NCI-H1694 (cell line): ENCODE measurements around the gene GJC1.

Experiments
- DNase-seq: peaks from one replicate; lab custom pipeline; 2025; lab: John Stamatoyannopoulos, UW

Gene GJC1

DNA sequence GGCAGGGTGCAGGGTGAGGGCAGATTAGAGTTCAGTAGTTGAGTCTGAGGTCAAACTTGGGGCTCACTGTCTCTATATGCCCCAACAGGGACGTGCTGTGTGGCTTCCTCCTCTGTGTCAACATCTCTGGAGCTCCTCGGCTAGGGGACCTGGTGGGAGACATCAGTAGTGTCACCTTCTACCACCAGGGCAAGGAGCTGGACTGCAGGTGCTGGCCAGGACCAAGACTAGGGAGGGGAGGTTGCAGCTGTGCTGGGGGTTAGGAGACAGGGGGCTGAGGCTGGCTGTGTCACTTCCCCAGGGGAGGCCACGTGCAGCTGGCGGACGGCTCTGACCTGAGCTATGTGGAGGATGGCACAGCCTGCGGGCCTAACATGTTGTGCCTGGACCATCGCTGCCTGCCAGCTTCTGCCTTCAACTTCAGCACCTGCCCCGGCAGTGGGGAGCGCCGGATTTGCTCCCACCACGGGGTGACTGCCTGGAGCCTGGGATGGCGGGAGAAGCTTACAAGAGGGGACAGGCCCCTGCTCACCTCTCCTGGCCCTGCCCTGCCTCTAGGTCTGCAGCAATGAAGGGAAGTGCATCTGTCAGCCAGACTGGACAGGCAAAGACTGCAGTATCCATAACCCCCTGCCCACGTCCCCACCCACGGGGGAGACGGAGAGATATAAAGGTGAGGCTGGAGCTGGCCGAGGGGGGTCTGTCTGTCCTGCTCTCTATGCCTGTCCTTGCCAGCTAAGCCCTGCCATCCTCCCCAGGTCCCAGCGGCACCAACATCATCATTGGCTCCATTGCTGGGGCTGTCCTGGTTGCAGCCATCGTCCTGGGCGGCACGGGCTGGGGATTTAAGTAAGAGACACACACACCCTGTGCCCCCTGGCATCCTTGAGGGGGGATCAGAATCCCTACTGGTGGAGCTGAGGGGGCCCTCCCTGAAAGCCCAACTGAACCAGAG, 52.4 kb downstream of the GJC1 start:
- no peak for DNase-seq

DNA sequence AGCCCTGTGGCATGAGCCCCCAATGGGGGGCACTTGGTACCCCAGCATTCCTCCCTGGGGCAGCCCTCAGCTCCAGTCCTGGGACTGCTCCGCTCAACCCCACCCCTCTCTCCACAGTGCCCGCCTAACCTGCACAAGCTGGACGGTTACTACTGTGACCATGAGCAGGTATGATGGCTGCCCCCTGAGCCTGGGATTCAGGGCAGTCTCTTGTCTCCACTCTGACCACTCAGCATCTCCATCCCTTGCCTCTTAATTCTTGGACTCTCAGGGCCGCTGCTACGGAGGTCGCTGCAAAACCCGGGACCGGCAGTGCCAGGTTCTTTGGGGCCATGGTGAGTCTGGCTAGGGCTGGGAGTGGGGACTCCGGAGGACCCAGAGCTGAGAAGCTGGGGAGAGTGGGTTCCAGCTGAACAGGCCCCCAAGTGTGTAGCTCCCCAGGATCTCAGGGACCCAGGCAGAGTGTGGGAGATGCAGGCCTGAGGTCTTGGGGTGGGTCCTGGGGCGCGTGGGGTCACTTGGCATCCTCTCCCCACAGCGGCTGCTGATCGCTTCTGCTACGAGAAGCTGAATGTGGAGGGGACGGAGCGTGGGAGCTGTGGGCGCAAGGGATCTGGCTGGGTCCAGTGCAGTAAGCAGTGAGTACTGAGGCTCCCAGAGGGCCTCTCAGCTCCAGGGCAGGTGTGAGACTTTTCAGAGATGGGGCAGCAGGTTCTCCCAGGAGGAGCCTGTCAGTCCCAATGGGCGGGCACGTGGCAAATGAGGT, 53.3 kb downstream of the GJC1 start:
- DNase-seq, result no peak

GRCh38 chr17:44775838-44776621, 54.1 kb downstream of the GJC1 start:
- no peak for DNase-seq

- DNase-seq, result peak; percentile 97
Observed at GRCh38 chr17:44775136-44775837, 54.8 kb downstream of the GJC1 start.

GRCh38 chr17:44774271-44775135, 55.6 kb downstream of the GJC1 start:
- peak; percentile 79 for DNase-seq

GRCh38 chr17:44773140-44773539, 56.9 kb downstream of the GJC1 start:
- no peak for DNase-seq

DNA sequence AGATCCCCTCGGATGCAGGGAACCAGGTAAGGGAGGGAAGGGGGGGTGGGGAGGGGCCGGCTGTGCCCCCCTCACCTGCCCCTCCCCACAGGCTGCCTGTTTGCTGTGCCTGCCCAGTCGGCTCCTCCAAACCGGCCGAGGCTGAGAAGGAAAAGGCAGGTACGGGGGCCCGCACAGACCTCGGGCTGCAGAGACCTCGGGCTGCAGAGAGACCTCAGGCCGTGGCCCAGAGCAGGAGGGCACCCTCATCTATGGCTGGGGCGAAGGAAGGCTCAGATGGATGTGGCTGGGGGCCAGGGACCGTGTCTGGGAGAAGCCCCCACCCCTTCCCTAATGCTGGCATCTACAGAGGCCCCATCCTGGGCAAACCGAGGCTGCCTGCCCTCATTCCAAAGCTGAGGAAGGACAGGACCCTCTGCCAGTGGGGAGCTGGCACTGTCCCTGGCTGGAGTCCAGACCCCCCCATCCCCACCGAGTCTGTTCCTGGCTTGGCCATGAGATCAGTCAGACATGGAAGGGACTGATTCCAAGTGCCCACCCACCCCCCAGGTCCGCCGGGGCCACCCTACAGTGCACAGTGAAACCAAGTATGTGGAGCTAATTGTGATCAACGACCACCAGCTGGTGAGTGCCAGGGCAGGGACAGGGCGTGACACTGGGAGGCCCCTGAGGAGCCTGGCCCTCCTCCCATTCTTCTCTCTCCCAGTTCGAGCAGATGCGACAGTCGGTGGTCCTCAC, 57.6 kb downstream of the GJC1 start:
- no peak for DNase-seq

DNA sequence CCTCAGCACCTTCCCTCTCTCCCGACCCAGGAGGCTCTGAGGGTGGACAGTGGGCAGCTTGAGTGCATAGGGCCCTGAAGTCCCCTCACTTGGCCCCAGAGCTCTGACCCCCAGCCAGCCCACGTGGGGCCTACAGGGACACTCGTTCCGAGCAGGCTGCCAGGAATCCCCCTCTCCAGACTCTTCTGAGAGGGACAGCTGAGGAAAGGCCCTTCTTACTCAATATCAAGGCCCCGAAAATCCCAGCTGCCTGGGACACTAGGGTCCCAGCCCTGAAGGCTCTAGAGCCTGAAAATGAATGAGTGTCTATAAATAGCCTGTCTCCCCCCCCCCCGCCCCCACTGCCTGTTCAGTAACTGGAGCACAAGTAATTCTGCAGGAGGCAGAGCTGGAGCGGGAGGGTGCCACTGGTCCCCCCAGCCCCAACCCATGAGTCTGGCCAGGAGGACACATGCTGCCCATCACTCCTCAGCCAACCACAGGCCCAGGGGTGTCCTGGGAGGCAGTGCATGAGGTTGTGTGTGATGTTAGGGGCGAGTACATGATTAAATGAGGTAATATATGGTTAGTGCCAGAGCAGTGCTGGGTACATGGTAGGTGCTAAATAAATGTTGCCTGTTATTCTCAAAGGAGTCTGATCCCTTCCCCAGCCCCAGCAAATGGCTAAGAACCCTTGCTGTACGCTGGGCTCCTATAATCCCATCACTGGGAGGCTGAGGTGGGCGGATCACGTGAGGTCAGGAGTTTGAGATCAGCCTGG, 59.7 kb downstream of the GJC1 start:
- no peak for DNase-seq

- no peak for DNase-seq
Observed at GRCh38 chr17:44769647-44770084, 60.4 kb downstream of the GJC1 start.

GRCh38 chr17:44769230-44769629, 60.9 kb downstream of the GJC1 start:
- no peak for DNase-seq

DNA sequence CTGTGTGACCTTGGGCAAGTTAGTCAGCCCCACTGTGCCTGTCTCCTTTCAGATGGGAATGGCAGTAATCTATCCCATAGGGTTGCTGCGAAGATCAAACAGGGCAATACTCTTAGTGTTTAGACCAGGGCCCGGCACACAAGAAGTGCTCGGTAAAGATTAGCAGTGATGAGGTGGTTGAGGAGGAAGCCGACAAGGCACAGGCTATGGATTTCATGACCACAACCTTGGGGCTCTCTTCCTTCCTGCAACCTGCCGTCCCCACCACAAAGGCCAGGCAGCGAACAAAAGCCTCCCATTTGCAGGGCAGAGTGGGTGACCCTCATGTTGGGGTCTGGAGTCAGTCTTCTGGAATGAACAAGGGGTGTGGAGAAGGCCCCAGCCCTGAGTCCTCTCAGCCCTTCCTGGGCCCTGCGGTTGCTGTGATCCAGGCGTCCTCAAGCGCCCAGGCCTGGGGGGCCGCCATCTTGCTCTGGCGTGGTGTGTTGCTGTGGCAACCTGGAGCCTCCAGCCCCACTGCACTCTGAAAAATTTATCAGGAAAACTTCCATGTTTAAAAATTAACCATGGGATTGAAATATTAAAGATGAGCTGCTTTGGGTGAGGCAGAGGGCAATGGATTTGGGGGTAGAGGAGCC, 61.5 kb downstream of the GJC1 start:
- no peak for DNase-seq

- no peak for DNase-seq
Observed at GRCh38 chr17:44767493-44767892, 62.6 kb downstream of the GJC1 start.

- DNase-seq, result no peak
Observed at GRCh38 chr17:44766409-44767038, 63.6 kb downstream of the GJC1 start.

- no peak for DNase-seq
Observed at GRCh38 chr17:44765965-44766364, 64.1 kb downstream of the GJC1 start.

- no peak for DNase-seq
Observed at GRCh38 chr17:44763170-44763569, 66.9 kb downstream of the GJC1 start.

DNA sequence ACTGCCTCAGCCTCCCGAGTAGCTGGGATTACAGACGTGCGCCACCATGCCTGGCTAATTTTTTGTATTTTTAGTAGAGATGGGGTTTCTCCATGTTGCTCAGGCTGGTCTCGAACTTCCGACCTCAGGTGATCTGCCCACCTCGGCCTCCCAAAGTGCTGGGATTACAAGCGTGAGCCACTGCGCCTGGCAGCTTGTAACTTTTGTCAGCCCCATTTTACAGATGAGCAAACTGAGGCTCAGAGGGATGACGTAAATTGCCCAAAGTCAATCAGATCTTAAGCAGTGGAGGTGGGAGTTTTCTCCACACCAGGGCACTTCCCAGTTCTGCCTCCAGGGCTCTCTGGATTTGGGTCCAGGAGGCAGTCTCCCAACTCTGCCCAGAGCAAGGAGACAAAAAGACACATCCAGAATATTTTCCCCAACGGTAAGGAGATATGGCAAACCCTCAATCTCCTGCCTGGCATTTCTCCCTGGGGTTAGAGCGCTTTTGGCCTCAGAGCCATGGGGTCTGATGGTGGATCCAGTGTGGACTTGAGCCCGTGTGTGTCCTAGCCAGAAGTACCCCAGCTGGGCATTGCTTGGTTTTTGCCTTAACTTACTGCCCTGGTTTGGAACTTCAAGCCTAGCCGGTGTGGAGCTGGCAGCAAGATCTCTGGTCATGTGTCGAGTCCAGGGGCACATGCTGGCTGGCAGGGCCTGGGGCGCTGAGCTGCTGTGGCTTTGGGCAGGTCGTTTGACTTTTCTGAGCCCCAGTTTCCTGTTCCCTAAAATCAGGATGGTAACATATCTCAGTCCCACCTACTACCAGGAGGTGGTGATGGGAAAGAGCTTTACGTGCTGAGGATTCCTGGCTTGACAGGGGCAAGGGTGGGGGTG, 67.9 kb downstream of the GJC1 start:
- no peak for DNase-seq
